K562 (cell line): ENCODE measurements around the gene NR2F1. TPM values are rescaled to one million over a fixed set of nuclear protein-coding genes. Genes with fewer than 3 reads are reported as not detected.

ENCODE experiments used
- HNRNPK ChIP-seq: fragments of 200-400 bp; formaldehyde crosslinking; IDR thresholded peaks from one replicate; pipeline ENCODE4 v1.6.1; 2018; ENCODE audit warnings: mild to moderate bottlenecking, low read depth, low read length; ENCODE audit not compliant: poor library complexity, severe bottlenecking
- RFX7 ChIP-seq: fragments of 250-450 bp; sonication (Bioruptor Pico); IDR thresholded peaks from 2 replicates; pipeline ENCODE4 v1.5.1; 2021; ENCODE audit warnings: mild to moderate bottlenecking
- STAT5B ChIP-seq: fragments of 250-450 bp; sonication (Bioruptor Pico); IDR thresholded peaks from 2 replicates; pipeline ENCODE4 v1.8.0; 2021; ENCODE audit warnings: mild to moderate bottlenecking, inconsistent platforms
- TARDBP ChIP-seq: fragments of 450-650 bp; IDR thresholded peaks from 2 replicates; pipeline ENCODE4 v1.6.1; 2016
- TGIF2 ChIP-seq: sonication (generic); formaldehyde crosslinking; IDR thresholded peaks from 2 replicates; pipeline ENCODE4 v1.8.1; 2022; ENCODE audit warnings: mild to moderate bottlenecking, missing genetic modification reagents, moderate library complexity
- U2AF1 ChIP-seq: fragments of 200-400 bp; formaldehyde crosslinking; optimal IDR thresholded peaks from 2 replicates; pipeline ENCODE3; 2017; ENCODE audit warnings: mild to moderate bottlenecking, low read depth, low read length, moderate library complexity
- YBX1 ChIP-seq: fragments of 450-650 bp; IDR thresholded peaks from 2 replicates; pipeline ENCODE4 v1.7.1; 2016; ENCODE audit warnings: mild to moderate bottlenecking
- ZNF740 ChIP-seq, 3 experiments: fragments of 200-800 bp in 1 of 3; sonication (Bioruptor generic) in 1 of 3; sonication (generic) in 1 of 3; formaldehyde crosslinking in 1 of 3; IDR thresholded peaks; 2 replicates each; pipeline versions ENCODE4 v1.6.1 to v1.8.0; 2016 to 2022; ENCODE audit warnings: mild to moderate bottlenecking in 2 of 3, missing compliant biosample characterization in 2 of 3, missing genetic modification characterization in 2 of 3, missing genetic modification reagents in 1 of 3
- ZNF766 ChIP-seq: fragments of 200-800 bp; sonication (Bioruptor generic); conservative IDR thresholded peaks from 2 replicates; pipeline ENCODE4 v1.6.1; 2016; ENCODE audit warnings: missing genetic modification characterization, missing compliant biosample characterization
- polyA plus RNA-seq, 8 experiments: library from polyadenylated mRNA; depleted of rRNA in 4 of 8; stranded (reverse) in 5 of 8; unstranded in 3 of 8; fragments of >200 nt; fragmentation: Nextera tagmentation in 2 of 8; fragmentation: Illumina TruSeq in 1 of 8; extraction: Ambion mirVana in 2 of 8; extraction: Trizol in 1 of 8; gene quantifications; 2 replicates each; pipeline versions ENCODE4 v1.2.1 to v1.2.3, GENCODE V29; 2011 to 2014; ENCODE audit warnings: inconsistent platforms in 1 of 8, missing spikeins in 1 of 8
- total RNA-seq, 7 experiments: library from RNA; depleted of rRNA in 6 of 7; stranded (reverse); fragments of >200 nt in 6 of 7; fragmentation: Illumina TruSeq in 2 of 7; extraction: Trizol in 2 of 7; gene quantifications; 2 replicates each; pipeline versions ENCODE4 v1.2.1 to v1.2.3, GENCODE V29; 2011 to 2021; ENCODE audit warnings: low replicate concordance in 1 of 7
- TF ChIP-seq, protein P1 (sequence below), 2 experiments: fragments of 450-650 bp; formaldehyde crosslinking in 1 of 2; IDR thresholded peaks; 2 replicates each; pipeline versions ENCODE4 v1.4.0 to v1.6.1; 2014 to 2020; ENCODE audit warnings: mild to moderate bottlenecking in 2 of 2, borderline replicate concordance in 1 of 2, low read depth in 1 of 2
- TF ChIP-seq, protein P2 (sequence below): fragments of 200-800 bp; sonication (Bioruptor generic); IDR thresholded peaks from 2 replicates; pipeline ENCODE4 v1.6.1; 2016; ENCODE audit warnings: missing genetic modification characterization, missing compliant biosample characterization

Gene NR2F1
- total and polyA plus RNA-seq, 9 of the 15 experiments (the other 6 are each of a cell fraction or from before 2014, with no cell fraction given), result 0.18 TPM; not detected in 8

DNA sequence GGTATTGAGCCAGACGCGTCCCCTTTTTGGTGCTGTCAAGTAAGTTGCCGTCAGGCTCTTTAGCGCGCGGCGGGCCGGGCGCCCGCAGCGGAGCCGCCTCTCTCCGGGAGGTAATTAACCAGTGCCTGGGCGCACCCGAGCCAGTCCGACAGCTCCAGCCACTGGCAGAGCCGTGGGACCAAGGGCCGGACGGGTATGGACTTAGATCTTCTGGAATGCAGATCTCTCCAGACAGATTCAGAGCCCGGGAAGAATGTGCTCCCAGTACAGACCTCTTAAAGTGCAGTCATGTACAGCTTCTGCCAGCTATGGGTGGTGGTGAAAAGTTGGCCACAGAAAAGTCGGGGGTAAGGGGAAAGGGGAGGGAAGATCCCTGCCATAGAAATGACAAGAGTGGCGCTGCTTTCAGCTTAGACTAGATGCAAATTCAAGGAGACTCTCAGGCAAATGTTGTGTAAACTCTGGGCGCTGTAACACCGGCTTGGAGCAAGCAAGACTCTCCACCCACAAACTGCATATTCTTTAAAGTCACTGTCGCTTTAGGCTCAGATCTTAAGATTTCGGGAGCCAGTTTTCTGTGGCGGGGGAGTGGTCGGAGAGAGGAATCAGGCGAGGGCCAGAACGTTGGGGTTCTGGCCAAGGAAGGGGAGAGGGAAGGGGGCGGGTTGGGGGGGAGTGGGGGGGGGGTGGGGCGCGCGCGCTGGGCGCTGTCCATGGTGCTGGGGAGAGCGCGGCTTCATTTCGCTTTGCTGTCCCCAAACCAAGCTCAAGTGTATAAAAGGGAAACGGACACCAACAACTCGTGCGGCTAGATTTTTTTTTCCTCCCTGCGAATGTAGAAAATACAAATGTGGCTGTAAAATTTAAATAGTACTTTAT lies 29.2 kb downstream of the NR2F1 start (continued):
- TF ChIP-seq ZNF740 (CRISPR knock-in tag; IDR thresholded peaks at IDR 0.05) (0 out of 2 replicates have a peak, but pooled peaks have one; percentile 32), ZNF740 (tag; IDR thresholded peaks at IDR 0.05) (peak in 1 of 2 experiments; percentile 83; a peak in 2 of 4 replicates), ZNF766 (0 out of 2 replicates have a peak, but pooled peaks have one; percentile 28), RFX7 (CRISPR knock-in tag) (no peak), STAT5B (CRISPR knock-in tag) (no peak), YBX1 (no peak), U2AF1 (no peak), TGIF2 (no peak), TARDBP (no peak), HNRNPK (no peak)
- TF ChIP-seq, protein P1, sequence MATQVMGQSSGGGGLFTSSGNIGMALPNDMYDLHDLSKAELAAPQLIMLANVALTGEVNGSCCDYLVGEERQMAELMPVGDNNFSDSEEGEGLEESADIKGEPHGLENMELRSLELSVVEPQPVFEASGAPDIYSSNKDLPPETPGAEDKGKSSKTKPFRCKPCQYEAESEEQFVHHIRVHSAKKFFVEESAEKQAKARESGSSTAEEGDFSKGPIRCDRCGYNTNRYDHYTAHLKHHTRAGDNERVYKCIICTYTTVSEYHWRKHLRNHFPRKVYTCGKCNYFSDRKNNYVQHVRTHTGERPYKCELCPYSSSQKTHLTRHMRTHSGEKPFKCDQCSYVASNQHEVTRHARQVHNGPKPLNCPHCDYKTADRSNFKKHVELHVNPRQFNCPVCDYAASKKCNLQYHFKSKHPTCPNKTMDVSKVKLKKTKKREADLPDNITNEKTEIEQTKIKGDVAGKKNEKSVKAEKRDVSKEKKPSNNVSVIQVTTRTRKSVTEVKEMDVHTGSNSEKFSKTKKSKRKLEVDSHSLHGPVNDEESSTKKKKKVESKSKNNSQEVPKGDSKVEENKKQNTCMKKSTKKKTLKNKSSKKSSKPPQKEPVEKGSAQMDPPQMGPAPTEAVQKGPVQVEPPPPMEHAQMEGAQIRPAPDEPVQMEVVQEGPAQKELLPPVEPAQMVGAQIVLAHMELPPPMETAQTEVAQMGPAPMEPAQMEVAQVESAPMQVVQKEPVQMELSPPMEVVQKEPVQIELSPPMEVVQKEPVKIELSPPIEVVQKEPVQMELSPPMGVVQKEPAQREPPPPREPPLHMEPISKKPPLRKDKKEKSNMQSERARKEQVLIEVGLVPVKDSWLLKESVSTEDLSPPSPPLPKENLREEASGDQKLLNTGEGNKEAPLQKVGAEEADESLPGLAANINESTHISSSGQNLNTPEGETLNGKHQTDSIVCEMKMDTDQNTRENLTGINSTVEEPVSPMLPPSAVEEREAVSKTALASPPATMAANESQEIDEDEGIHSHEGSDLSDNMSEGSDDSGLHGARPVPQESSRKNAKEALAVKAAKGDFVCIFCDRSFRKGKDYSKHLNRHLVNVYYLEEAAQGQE (IDR thresholded peaks at IDR 0.05; ENCODE audit: borderline replicate concordance), result peak; percentile 88
- TF ChIP-seq, protein P1 (CRISPR knock-in tag; IDR thresholded peaks at IDR 0.05; ENCODE audit: low read depth), result peak; percentile 81; the same call in 1 of the 2 replicates
- TF ChIP-seq, protein P2, sequence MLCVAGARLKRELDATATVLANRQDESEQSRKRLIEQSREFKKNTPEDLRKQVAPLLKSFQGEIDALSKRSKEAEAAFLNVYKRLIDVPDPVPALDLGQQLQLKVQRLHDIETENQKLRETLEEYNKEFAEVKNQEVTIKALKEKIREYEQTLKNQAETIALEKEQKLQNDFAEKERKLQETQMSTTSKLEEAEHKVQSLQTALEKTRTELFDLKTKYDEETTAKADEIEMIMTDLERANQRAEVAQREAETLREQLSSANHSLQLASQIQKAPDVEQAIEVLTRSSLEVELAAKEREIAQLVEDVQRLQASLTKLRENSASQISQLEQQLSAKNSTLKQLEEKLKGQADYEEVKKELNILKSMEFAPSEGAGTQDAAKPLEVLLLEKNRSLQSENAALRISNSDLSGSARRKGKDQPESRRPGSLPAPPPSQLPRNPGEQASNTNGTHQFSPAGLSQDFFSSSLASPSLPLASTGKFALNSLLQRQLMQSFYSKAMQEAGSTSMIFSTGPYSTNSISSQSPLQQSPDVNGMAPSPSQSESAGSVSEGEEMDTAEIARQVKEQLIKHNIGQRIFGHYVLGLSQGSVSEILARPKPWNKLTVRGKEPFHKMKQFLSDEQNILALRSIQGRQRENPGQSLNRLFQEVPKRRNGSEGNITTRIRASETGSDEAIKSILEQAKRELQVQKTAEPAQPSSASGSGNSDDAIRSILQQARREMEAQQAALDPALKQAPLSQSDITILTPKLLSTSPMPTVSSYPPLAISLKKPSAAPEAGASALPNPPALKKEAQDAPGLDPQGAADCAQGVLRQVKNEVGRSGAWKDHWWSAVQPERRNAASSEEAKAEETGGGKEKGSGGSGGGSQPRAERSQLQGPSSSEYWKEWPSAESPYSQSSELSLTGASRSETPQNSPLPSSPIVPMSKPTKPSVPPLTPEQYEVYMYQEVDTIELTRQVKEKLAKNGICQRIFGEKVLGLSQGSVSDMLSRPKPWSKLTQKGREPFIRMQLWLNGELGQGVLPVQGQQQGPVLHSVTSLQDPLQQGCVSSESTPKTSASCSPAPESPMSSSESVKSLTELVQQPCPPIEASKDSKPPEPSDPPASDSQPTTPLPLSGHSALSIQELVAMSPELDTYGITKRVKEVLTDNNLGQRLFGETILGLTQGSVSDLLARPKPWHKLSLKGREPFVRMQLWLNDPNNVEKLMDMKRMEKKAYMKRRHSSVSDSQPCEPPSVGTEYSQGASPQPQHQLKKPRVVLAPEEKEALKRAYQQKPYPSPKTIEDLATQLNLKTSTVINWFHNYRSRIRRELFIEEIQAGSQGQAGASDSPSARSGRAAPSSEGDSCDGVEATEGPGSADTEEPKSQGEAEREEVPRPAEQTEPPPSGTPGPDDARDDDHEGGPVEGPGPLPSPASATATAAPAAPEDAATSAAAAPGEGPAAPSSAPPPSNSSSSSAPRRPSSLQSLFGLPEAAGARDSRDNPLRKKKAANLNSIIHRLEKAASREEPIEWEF (CRISPR knock-in tag), result no peak
